Calu3 (cell line): ENCODE data around the gene CNNM1. TPM values are rescaled to one million over a fixed set of nuclear protein-coding genes. Genes with fewer than 3 reads are reported as not detected.

Experiments used
- BruUV-seq: library from RNA; stranded (reverse); fragments of 400-500 nt; replicated peaks from 2 replicates; lab custom pipeline; 2021; lab: Mats Ljungman, UMichigan
- CTCF ChIA-PET: fragments of 300-600 bp; sonication (Branson Sonifier 250); formaldehyde crosslinking; loops from one replicate; lab custom pipeline; 2022; ENCODE audit warnings: antibody characterized with exemption; lab: Charles Lee
- DNase-seq: peaks from one replicate; pipeline ENCODE4 v3.0.0; 2022
- H3K27ac Mint-ChIP-seq: one replicate; pipeline ENCODE4 v1.8.0; 2022; ENCODE audit warnings: mixed read lengths; ENCODE audit not compliant: unreplicated experiment
- H3K27me3 Mint-ChIP-seq: one replicate; pipeline ENCODE4 v1.8.0; 2022; ENCODE audit warnings: mixed read lengths; ENCODE audit not compliant: unreplicated experiment
- H3K36me3 Mint-ChIP-seq: one replicate; pipeline ENCODE4 v1.8.0; 2022; ENCODE audit warnings: mild to moderate bottlenecking, moderate library complexity, mixed read lengths; ENCODE audit not compliant: insufficient read depth, unreplicated experiment
- H3K4me1 Mint-ChIP-seq: one replicate; pipeline ENCODE4 v1.8.0; 2022; ENCODE audit warnings: mild to moderate bottlenecking, low read depth, mixed read lengths; ENCODE audit not compliant: unreplicated experiment
- H3K4me3 Mint-ChIP-seq: one replicate; pipeline ENCODE4 v1.8.0; 2022; ENCODE audit warnings: mild to moderate bottlenecking, low read depth, moderate library complexity, mixed read lengths; ENCODE audit not compliant: unreplicated experiment
- H3K9me3 Mint-ChIP-seq: one replicate; pipeline ENCODE4 v1.8.0; 2022; ENCODE audit warnings: low read depth, mixed read lengths; ENCODE audit not compliant: unreplicated experiment
- CTCF ChIP-seq: fragments of 200-600 bp; IDR thresholded peaks from one replicate; pipeline ENCODE4 v1.8.0; 2022; ENCODE audit warnings: antibody characterized with exemption; ENCODE audit not compliant: unreplicated experiment
- intact Hi-C: fragments of 100-400 bp; cut with micrococcal nuclease; formaldehyde crosslinking; loops from one replicate; pipeline ENCODE4 v1.10.0; 2022; ENCODE audit not compliant: unreplicated experiment
- total RNA-seq: library from RNA; stranded (reverse); gene quantifications from 2 replicates; pipeline ENCODE4 v1.2.3, GENCODE V29; 2022

Gene CNNM1
- total RNA-seq, 1 experiment from 2014 or later: 5.8 TPM

DNA sequence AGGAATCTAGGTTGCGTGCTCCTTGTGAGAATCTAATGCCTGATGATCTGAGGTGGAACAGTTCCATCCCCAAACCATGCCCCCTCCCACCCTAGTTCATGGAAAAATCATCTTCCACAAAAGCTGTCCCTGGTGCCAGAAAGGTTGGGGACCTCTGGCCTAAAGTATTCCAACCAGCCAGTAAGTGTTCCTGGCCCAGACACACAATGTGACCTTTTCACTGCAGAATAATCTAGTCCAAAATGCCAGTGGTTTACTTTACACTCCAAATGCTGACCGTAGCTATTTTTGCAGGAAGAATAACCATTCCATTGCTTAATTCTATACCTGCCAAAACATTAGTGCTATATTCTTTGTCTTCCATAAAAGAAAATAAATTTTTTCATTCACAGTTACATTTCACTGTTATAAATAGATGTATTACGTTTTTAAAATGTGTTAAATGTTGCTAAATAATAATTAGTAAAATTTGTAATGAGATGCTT lies 10.4 kb downstream of the CNNM1 start:
- no TSS peak for BruUV-seq
- intact Hi-C loops: no loop called here
- CTCF ChIA-PET: interaction anchor here (0.7 to 1.0 kb wide), 2 partner anchors 10 to 93 kb away, joined by 3 read pairs; partner anchors contain the start of gene CNNM1
- TF ChIP-seq CTCF: no peak
- peaks cover 23% of the 10 kb centered on the region for H3K4me1 Mint-ChIP-seq
- H3K9me3 Mint-ChIP-seq: no peaks in the 10 kb centered on the region
- no peaks in the 10 kb centered on the region for H3K36me3 Mint-ChIP-seq
- no peak for DNase-seq
- no peak overlapping the region for H3K27ac Mint-ChIP-seq
- no peak overlapping the region for H3K4me3 Mint-ChIP-seq
- H3K27me3 Mint-ChIP-seq: no peaks in the 10 kb centered on the region

- CTCF ChIA-PET: no interaction called here
- no peak for TF ChIP-seq CTCF
- Mint-ChIP-seq H3K4me1 (peaks cover 23% of the 10 kb centered on the region), H3K9me3 (no peaks in the 10 kb centered on the region), H3K27me3 (no peaks in the 10 kb centered on the region), H3K36me3 (no peaks in the 10 kb centered on the region), H3K27ac (no peak overlapping the region), H3K4me3 (no peak overlapping the region)
- BruUV-seq: no TSS peak
- DNase-seq: no peak
- intact Hi-C loops: no loop called here
These were observed 11.5 kb downstream of the CNNM1 start for GRCh38 chr10:99340650-99341049.

- CTCF ChIA-PET: no interaction called here
- Mint-ChIP-seq H3K4me1 (peaks cover 23% of the 10 kb centered on the region), H3K4me3 (no peak overlapping the region), H3K36me3 (no peaks in the 10 kb centered on the region), H3K9me3 (no peaks in the 10 kb centered on the region), H3K27me3 (no peaks in the 10 kb centered on the region), H3K27ac (no peak overlapping the region)
- intact Hi-C loops: no loop called here
- DNase-seq: no peak
- TF ChIP-seq CTCF: no peak
- BruUV-seq: no TSS peak
These were observed 12.1 kb downstream of the CNNM1 start for GRCh38 chr10:99341248-99341647.

GRCh38 chr10:99341860-99342490 lies 12.8 kb downstream of the CNNM1 start:
- no peaks in the 10 kb centered on the region for H3K9me3 Mint-ChIP-seq
- H3K27me3 Mint-ChIP-seq: no peaks in the 10 kb centered on the region
- no peaks in the 10 kb centered on the region for H3K36me3 Mint-ChIP-seq
- H3K4me3 Mint-ChIP-seq: no peak overlapping the region
- intact Hi-C loops: no loop called here
- CTCF ChIA-PET: no interaction called here
- H3K4me1 Mint-ChIP-seq: peaks cover 20% of the 10 kb centered on the region
- no peak for TF ChIP-seq CTCF
- no peak for DNase-seq
- no peak overlapping the region for H3K27ac Mint-ChIP-seq
- BruUV-seq: no TSS peak
